Natural killer cell (primary cell): ENCODE results near the gene TRIM65. TPM values are rescaled to one million over a fixed set of nuclear protein-coding genes. Genes with fewer than 3 reads are reported as not detected.
A peak's percentile ranks its signal among the peaks of the same experiment; 100 is the strongest.

Experiments
- ATAC-seq, 3 donors: fragments of 150-1000 bp in 2 of 3; fragments of 200-7000 bp in 1 of 3; cut with Tn5 transposase; 1 replicate in 1 of 3; 2 replicates in 2 of 3; pipeline ENCODE4 v1.10.0; 2021; ENCODE audit warnings: mild to moderate bottlenecking in 2 of 3, moderate library complexity in 2 of 3
- DNase-seq, 2 donors: peaks; one replicate each; pipeline versions ENCODE4 v3.0.0 to v3.0.0-alpha.2; 2013 to 2021; ENCODE audit warnings: mixed read lengths in 1 of 2
- H3K27ac ChIP-seq: one replicate; pipeline ENCODE4 v1.5.1; 2013; ENCODE audit warnings: mild to moderate bottlenecking, low read length
- H3K27me3 ChIP-seq: one replicate; pipeline ENCODE4 v1.6.1; 2013; ENCODE audit warnings: low read length; ENCODE audit not compliant: control insufficient read depth, insufficient read depth
- H3K36me3 ChIP-seq: one replicate; pipeline ENCODE4 v1.6.1; 2013; ENCODE audit warnings: low read length; ENCODE audit not compliant: control insufficient read depth, insufficient read depth
- H3K4me1 ChIP-seq: one replicate; pipeline ENCODE4 v1.6.1; 2013; ENCODE audit warnings: low read length; ENCODE audit not compliant: control insufficient read depth, insufficient read depth
- H3K4me3 ChIP-seq: one replicate; pipeline ENCODE4 v1.5.1; 2013; ENCODE audit warnings: low read length
- H3K9me3 ChIP-seq: one replicate; pipeline ENCODE4 v1.6.1; 2013; ENCODE audit warnings: low read length; ENCODE audit not compliant: control insufficient read depth, insufficient read depth
- H3K27ac Mint-ChIP-seq, 2 donors: one replicate each; pipeline ENCODE4 v1.8.0; 2022; ENCODE audit warnings: mild to moderate bottlenecking in 2 of 2, mixed read lengths in 2 of 2, moderate library complexity in 1 of 2
- H3K27me3 Mint-ChIP-seq, 2 donors: one replicate each; pipeline ENCODE4 v1.8.0; 2022; ENCODE audit warnings: low read depth in 2 of 2, mixed read lengths in 2 of 2
- H3K36me3 Mint-ChIP-seq: one replicate; pipeline ENCODE4 v1.8.0; 2022; ENCODE audit warnings: mixed read lengths
- H3K4me1 Mint-ChIP-seq, 2 donors: one replicate each; pipeline ENCODE4 v1.8.0; 2022; ENCODE audit warnings: mixed read lengths in 2 of 2
- H3K4me3 Mint-ChIP-seq: one replicate; pipeline ENCODE4 v1.8.0; 2022; ENCODE audit warnings: mild to moderate bottlenecking, moderate library complexity, mixed read lengths
- H3K9me3 Mint-ChIP-seq, 2 donors: one replicate each; pipeline ENCODE4 v1.8.0; 2022; ENCODE audit warnings: mixed read lengths in 2 of 2
- WGBS: methylation state at CpG from one replicate; pipeline ENCODE4 v1.1.7; 2013; ENCODE audit warnings: missing lambda C conversion rate; ENCODE audit not compliant: insufficient coverage; 5-methylcytosine and 5-hydroxymethylcytosine counted together
- intact Hi-C: fragments of 100-400 bp; cut with micrococcal nuclease; formaldehyde crosslinking; loops from one replicate; pipeline ENCODE4 v1.14.2; 2022
- total RNA-seq, 4 donors: library from RNA; stranded (reverse); fragments of 120-200 nt in 1 of 4; gene quantifications; one replicate each; pipeline versions ENCODE4 v1.2.3 to v1.2.4, GENCODE V29; 2013 to 2022
- TF ChIP-seq, protein P1 (sequence below): fragments of 200-600 bp; IDR thresholded peaks from one replicate; pipeline ENCODE4 v1.8.0; 2022; ENCODE audit warnings: antibody characterized with exemption

TRIM65 gene
- total RNA-seq, 3 donors from 2014 or later (not counting 1 experiment from before 2014, with no cell fraction given), result 19.2 to 26.9 (median 22.5) TPM

DNA sequence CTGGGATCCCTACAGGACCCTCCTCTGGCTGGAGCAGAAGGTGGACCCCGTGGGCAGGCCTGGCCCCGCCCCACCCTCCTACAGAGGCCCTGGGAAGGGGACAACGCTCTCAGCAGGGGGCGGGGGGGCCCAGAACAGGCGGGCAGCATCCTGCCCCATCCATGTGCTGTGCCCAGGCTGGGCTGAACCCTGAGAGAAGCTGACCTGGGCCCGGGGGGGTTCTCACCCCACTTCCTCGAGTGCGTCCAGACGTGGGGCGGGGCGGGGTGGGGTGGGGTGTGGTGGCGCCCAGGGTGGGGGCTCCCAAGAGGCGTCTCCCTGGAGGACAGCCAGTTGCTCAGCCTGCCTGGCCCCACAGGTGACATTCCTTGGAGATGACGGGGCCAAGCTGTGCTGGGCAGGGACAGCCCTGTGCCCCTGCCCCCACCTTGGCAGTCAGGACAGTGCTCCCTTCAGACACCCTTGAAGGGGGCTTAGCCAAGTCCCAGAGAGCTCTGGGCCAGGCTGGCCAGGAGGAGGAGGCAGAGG lies 52.2 kb downstream of the TRIM65 start:
- H3K27ac Mint-ChIP-seq, result peak overlapping the region; percentile 86 to 94

DNA sequence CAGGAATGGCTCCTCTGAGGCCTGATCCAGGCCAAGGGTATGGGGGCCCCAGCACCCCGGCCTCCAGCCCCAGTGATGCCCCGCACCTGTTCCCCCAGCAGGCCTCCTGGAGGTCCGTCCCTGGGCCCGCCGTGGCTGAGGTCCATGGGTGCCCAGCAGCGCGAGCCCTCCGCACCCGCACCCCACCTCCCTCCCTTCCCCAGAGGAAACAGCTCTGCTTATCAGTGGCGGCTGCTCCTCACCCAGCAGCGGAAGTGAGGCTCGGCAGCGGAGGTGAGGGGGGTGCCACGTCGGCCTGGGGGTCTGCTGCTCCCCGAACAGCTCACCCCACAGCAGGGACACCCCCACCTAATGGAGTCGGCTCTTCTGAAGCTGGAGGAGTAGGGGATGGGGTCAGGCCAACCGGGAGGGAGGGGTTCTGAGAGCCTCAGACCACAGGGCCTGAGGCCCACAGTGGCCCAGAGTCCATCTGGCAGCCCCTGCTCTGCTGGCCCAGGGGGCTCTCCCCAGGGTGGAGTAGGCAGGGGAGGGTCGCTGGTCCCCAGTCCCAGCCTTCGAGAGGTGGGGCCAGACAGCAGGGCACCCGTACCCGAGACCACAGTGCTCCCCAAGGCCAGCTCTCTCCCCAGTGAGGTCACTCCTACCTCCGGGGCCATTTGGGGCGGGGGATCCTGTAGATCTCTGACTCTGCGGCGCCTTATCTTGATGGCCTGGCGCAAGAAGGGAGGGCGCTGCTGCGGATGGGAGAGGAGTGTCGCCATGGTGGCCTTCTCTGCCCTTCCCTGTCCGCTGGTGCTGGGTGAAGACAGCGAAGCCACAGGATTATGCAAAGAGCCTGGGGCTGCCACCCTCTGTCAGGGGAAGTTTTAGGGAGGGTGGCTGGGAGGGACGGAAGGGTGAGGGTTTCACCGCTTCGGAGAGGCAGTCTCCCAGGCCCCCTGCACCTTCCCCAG lies 52.9 kb downstream of the TRIM65 start, which contains the start of gene UNC13D:
TSS of gene UNC13D (minus strand) at position 828 of the 953 bp plus-strand sequence. CDS start at position 761, 67 bp downstream.
- Mint-ChIP-seq H3K9me3 (no peaks in the 10 kb centered on the region), H3K36me3 (no peaks in the 10 kb centered on the region), H3K27me3 (no peaks in the 10 kb centered on the region), H3K4me3 (peak within 1 kb of the TSS; percentile 93), H3K4me1 (peaks cover 10 to 27% of the 10 kb centered on the region in 2 donors), H3K27ac (peak within 1 kb of the TSS; percentile 86 to 94)
- peak; percentile 70 to 81 (median 70) for ATAC-seq
- Histone ChIP-seq H3K36me3 (peaks cover 55% of the 10 kb centered on the region), H3K4me1 (peaks cover 49% of the 10 kb centered on the region), H3K27me3 (no peaks in the 10 kb centered on the region), H3K4me3 (peak within 1 kb of the TSS; percentile 84), H3K27ac (peak within 1 kb of the TSS; percentile 95), H3K9me3 (no peaks in the 10 kb centered on the region)
- WGBS, result 1% methylated on average over 31 of the region's 35 CpGs
- intact Hi-C loops, result loop anchor here (5.0 kb wide), 1 partner anchor 67 kb away; a partner anchor contains a TSS
- TF ChIP-seq, protein P1, sequence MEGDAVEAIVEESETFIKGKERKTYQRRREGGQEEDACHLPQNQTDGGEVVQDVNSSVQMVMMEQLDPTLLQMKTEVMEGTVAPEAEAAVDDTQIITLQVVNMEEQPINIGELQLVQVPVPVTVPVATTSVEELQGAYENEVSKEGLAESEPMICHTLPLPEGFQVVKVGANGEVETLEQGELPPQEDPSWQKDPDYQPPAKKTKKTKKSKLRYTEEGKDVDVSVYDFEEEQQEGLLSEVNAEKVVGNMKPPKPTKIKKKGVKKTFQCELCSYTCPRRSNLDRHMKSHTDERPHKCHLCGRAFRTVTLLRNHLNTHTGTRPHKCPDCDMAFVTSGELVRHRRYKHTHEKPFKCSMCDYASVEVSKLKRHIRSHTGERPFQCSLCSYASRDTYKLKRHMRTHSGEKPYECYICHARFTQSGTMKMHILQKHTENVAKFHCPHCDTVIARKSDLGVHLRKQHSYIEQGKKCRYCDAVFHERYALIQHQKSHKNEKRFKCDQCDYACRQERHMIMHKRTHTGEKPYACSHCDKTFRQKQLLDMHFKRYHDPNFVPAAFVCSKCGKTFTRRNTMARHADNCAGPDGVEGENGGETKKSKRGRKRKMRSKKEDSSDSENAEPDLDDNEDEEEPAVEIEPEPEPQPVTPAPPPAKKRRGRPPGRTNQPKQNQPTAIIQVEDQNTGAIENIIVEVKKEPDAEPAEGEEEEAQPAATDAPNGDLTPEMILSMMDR, result no peak
- DNase-seq, result peak; percentile 65 to 79

More for the DNA sequence above, 52.2 kb downstream of the TRIM65 start:
- H3K27ac ChIP-seq, result peak overlapping the region; percentile 95
- peak overlapping the region; percentile 84 for H3K4me3 ChIP-seq
- TF ChIP-seq, protein P1, result no peak
- DNase-seq, result peak in 1 of 2 donors; percentile 33
- peaks cover 10 to 28% of the 10 kb centered on the region in 2 donors for H3K4me1 Mint-ChIP-seq
- no peaks in the 10 kb centered on the region for H3K27me3 Mint-ChIP-seq
- intact Hi-C loops, result loop anchor here (5.0 kb wide), 1 partner anchor 67 kb away; a partner anchor contains a TSS
- H3K36me3 ChIP-seq, result peaks cover 59% of the 10 kb centered on the region
- peak; percentile 6 to 15 (median 15) for ATAC-seq
- H3K9me3 Mint-ChIP-seq, result no peaks in the 10 kb centered on the region
- H3K36me3 Mint-ChIP-seq, result no peaks in the 10 kb centered on the region
- 10% methylated on average over 14 of the region's 14 CpGs for WGBS
- no peaks in the 10 kb centered on the region for H3K27me3 ChIP-seq
- peak overlapping the region; percentile 93 for H3K4me3 Mint-ChIP-seq
- H3K4me1 ChIP-seq, result peaks cover 50% of the 10 kb centered on the region
- no peaks in the 10 kb centered on the region for H3K9me3 ChIP-seq

DNA sequence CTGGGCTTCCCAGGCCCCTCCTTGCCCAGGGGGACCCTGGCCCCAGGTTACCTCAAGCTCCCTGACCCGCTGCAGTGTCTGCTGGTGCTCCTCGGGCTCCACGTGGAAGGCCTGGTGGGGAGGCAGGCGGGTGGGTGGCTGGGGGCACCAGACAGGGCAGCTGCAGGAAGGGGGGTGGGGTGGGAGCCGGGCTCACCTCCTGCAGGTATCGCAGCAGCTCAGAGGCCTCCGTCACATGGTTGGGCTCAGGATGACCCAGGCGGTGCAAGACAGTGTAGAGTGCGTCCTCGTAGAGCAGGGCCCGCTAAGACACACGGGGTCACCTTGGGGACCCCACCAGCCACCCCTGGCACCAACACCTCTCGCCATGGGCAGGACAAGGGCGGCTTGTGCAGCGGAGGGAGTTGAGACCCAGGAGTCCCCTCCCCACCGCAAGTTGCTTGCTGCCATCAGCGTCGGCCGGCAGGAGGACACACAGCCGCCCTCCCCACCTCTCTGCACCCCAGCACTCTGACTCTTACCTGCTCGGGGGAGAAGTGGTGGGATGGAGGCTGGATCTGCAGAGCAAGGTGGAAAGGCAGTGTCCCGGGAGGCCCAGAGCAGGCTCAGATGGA lies 53.7 kb downstream of the TRIM65 start:
- Mint-ChIP-seq H3K27ac (peak overlapping the region; percentile 86 to 94), H3K4me1 (peaks cover 5 to 20% of the 10 kb centered on the region in 2 donors), H3K4me3 (peak overlapping the region; percentile 93), H3K9me3 (no peaks in the 10 kb centered on the region), H3K36me3 (no peaks in the 10 kb centered on the region), H3K27me3 (no peaks in the 10 kb centered on the region)
- peak in 2 of 3 donors; percentile 22 to 23 for ATAC-seq
- intact Hi-C loops, result loop anchor here (5.0 kb wide), 1 partner anchor 66 kb away; a partner anchor contains a TSS
- peak in 1 of 2 donors; percentile 64 for DNase-seq
- H3K9me3 ChIP-seq, result no peaks in the 10 kb centered on the region
- H3K4me1 ChIP-seq, result peaks cover 42% of the 10 kb centered on the region
- H3K27ac ChIP-seq, result peak overlapping the region; percentile 95
- TF ChIP-seq, protein P1, result no peak
- H3K4me3 ChIP-seq, result peak overlapping the region; percentile 84
- 16% methylated on average over 19 of the region's 22 CpGs for WGBS
- peaks cover 55% of the 10 kb centered on the region for H3K36me3 ChIP-seq
- no peaks in the 10 kb centered on the region for H3K27me3 ChIP-seq
